HEK293 (cell line): ENCODE measurements around the gene ITIH3.

Source experiments
- CTCF ChIA-PET: fragments of 350-600 bp; formaldehyde crosslinking; extraction: SDS; loops from one replicate; lab custom pipeline; 2021; ENCODE audit warnings: antibody characterized with exemption; lab: Yijun Ruan, JAX
- POLR2A ChIA-PET: fragments of 300-600 bp; formaldehyde crosslinking; extraction: SDS; loops from one replicate; lab custom pipeline; 2020; ENCODE audit warnings: antibody characterized with exemption, inconsistent platforms; lab: Yijun Ruan, JAX
- H3K27ac ChIP-seq: fragments of 200-500 bp; sonication (Bioruptor generic); 2 replicates; pipeline ENCODE4 v1.5.1; 2014; ENCODE audit warnings: low read depth, low read length, control low read depth, inconsistent platforms; ENCODE audit errors: extremely low read depth
- H3K36me3 ChIP-seq, 2 experiments: fragments of 200-500 bp in 1 of 2; sonication (Bioruptor generic) in 1 of 2; 1 replicate in 1 of 2; 2 replicates in 1 of 2; pipeline ENCODE4 v1.5.1; 2014 to 2017; ENCODE audit warnings: inconsistent platforms in 2 of 2, low read length in 2 of 2; ENCODE audit not compliant: control insufficient read depth in 2 of 2, insufficient read depth in 1 of 2
- H3K4me1 ChIP-seq: fragments of 200-500 bp; sonication (Bioruptor generic); 2 replicates; pipeline ENCODE4 v1.5.1; 2014; ENCODE audit warnings: mild to moderate bottlenecking, low read length, inconsistent platforms; ENCODE audit not compliant: control insufficient read depth, insufficient read depth
- H3K4me3 ChIP-seq: 2 replicates; pipeline ENCODE4 v1.5.1; 2011; ENCODE audit warnings: low read depth, mild to moderate bottlenecking, control low read depth, low read length, moderate library complexity
- H3K9me3 ChIP-seq: fragments of 200-500 bp; sonication (Bioruptor generic); 2 replicates; pipeline ENCODE4 v1.5.1; 2014; ENCODE audit warnings: low read depth, low read length, inconsistent platforms; ENCODE audit not compliant: control insufficient read depth, insufficient read depth
- BCL11A ChIP-seq: fragments of 450-650 bp; formaldehyde crosslinking; IDR thresholded peaks from 2 replicates; pipeline ENCODE4 v1.5.1; 2016; ENCODE audit warnings: low read depth, missing biosample characterization, missing genetic modification characterization
- HOXA7 ChIP-seq: sonication (generic); formaldehyde crosslinking; IDR thresholded peaks from 2 replicates; pipeline ENCODE4 v1.8.1; 2022; ENCODE audit warnings: missing genetic modification reagents, borderline replicate concordance
- KLF9 ChIP-seq: fragments of 450-650 bp; formaldehyde crosslinking; IDR thresholded peaks from 2 replicates; pipeline ENCODE4 v1.5.1; 2016; ENCODE audit warnings: missing biosample characterization, missing genetic modification characterization, low read depth
- TRIM28 ChIP-seq: IDR thresholded peaks from 2 replicates; pipeline ENCODE4 v1.6.1; 2011; ENCODE audit warnings: low read length, control low read depth, borderline replicate concordance
- ZBTB8A ChIP-seq: fragments of 450-650 bp; formaldehyde crosslinking; IDR thresholded peaks from 2 replicates; pipeline ENCODE4 v1.5.1; 2016; ENCODE audit warnings: missing biosample characterization, missing genetic modification characterization
- ZIC2 ChIP-seq: fragments of 450-650 bp; formaldehyde crosslinking; IDR thresholded peaks from 2 replicates; pipeline ENCODE4 v1.5.1; 2016; ENCODE audit warnings: missing biosample characterization, missing genetic modification characterization
- ZNF112 ChIP-seq: fragments of 450-650 bp; formaldehyde crosslinking; IDR thresholded peaks from 2 replicates; pipeline ENCODE4 v1.5.0; 2017; ENCODE audit warnings: missing biosample characterization, missing genetic modification characterization
- ZNF146 ChIP-seq: fragments of 450-650 bp; formaldehyde crosslinking; IDR thresholded peaks from 2 replicates; pipeline ENCODE4 v1.5.1; 2016; ENCODE audit warnings: missing biosample characterization, missing genetic modification characterization
- ZNF2 ChIP-seq: fragments of 450-650 bp; formaldehyde crosslinking; IDR thresholded peaks from 2 replicates; pipeline ENCODE4 v1.5.1; 2016; ENCODE audit warnings: missing biosample characterization, missing genetic modification characterization
- ZNF211 ChIP-seq: fragments of 450-650 bp; formaldehyde crosslinking; IDR thresholded peaks from 2 replicates; pipeline ENCODE4 v1.5.1; 2016; ENCODE audit warnings: low read depth, missing biosample characterization, missing genetic modification characterization
- ZNF341 ChIP-seq: fragments of 450-650 bp; formaldehyde crosslinking; IDR thresholded peaks from 2 replicates; pipeline ENCODE4; 2016; ENCODE audit warnings: low read depth, missing biosample characterization, missing genetic modification characterization
- ZNF433 ChIP-seq: fragments of 450-650 bp; formaldehyde crosslinking; IDR thresholded peaks from 2 replicates; pipeline ENCODE4 v1.5.1; 2016; ENCODE audit warnings: missing biosample characterization, missing genetic modification characterization, low read depth
- ZNF48 ChIP-seq: fragments of 450-650 bp; formaldehyde crosslinking; IDR thresholded peaks from 2 replicates; pipeline ENCODE4 v1.5.1; 2016; ENCODE audit warnings: missing biosample characterization, missing genetic modification characterization
- ZNF548 ChIP-seq: fragments of 450-650 bp; formaldehyde crosslinking; IDR thresholded peaks from 2 replicates; pipeline ENCODE4 v1.5.1; 2016; ENCODE audit warnings: missing biosample characterization, missing genetic modification characterization
- ZNF549 ChIP-seq: fragments of 450-650 bp; IDR thresholded peaks from 2 replicates; pipeline ENCODE4 v1.5.1; 2018; ENCODE audit warnings: missing biosample characterization, missing genetic modification characterization, mild to moderate bottlenecking, inconsistent platforms, moderate library complexity
- ZNF585B ChIP-seq: fragments of 450-650 bp; formaldehyde crosslinking; IDR thresholded peaks from 2 replicates; pipeline ENCODE4 v1.5.1; 2016; ENCODE audit warnings: missing biosample characterization, missing genetic modification characterization
- ZNF600 ChIP-seq: fragments of 450-650 bp; formaldehyde crosslinking; IDR thresholded peaks from 2 replicates; pipeline ENCODE4 v1.5.1; 2016; ENCODE audit warnings: missing biosample characterization, missing genetic modification characterization
- ZNF670 ChIP-seq: fragments of 450-650 bp; formaldehyde crosslinking; IDR thresholded peaks from 2 replicates; pipeline ENCODE4 v1.5.1; 2016; ENCODE audit warnings: missing biosample characterization, missing genetic modification characterization, low read depth
- TF ChIP-seq, protein P1 (sequence below): fragments of 450-650 bp; formaldehyde crosslinking; IDR thresholded peaks from 2 replicates; pipeline ENCODE4 v1.5.1; 2016; ENCODE audit warnings: missing biosample characterization, missing genetic modification characterization
- TF ChIP-seq, protein P2 (sequence below): fragments of 450-650 bp; formaldehyde crosslinking; IDR thresholded peaks from 2 replicates; pipeline ENCODE4 v1.5.1; 2016; ENCODE audit warnings: missing biosample characterization, missing genetic modification characterization
- TF ChIP-seq, protein P3 (sequence below): IDR thresholded peaks from 2 replicates; pipeline ENCODE4 v1.6.1; 2011; ENCODE audit warnings: mild to moderate bottlenecking, low read depth, low read length, borderline replicate concordance
- TF ChIP-seq, protein P4 (sequence below): fragments of 450-650 bp; formaldehyde crosslinking; IDR thresholded peaks from 2 replicates; pipeline ENCODE4 v1.5.1; 2017; ENCODE audit warnings: missing biosample characterization, missing genetic modification characterization

Gene ITIH3

DNA sequence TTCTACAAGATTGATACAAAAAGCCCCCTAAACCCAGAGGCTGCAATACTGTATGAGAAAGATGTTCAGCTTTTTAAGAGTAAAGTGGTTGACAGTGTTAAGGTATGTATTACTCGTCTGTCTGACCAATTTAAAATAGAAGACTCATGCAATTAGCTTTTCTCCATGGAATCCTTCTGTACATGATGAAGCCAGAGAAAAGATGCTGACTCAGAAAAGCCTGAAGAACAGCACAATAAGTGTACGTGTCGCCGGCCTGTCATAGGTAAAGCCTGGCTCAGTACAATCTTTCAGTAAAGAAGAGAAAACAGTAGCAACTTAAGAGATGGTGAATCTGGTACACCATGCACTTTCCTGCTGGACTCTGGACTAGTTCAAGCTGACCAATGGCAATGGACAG lies 40.2 kb upstream of the ITIH3 start (continued):
- TF ChIP-seq, protein P1, sequence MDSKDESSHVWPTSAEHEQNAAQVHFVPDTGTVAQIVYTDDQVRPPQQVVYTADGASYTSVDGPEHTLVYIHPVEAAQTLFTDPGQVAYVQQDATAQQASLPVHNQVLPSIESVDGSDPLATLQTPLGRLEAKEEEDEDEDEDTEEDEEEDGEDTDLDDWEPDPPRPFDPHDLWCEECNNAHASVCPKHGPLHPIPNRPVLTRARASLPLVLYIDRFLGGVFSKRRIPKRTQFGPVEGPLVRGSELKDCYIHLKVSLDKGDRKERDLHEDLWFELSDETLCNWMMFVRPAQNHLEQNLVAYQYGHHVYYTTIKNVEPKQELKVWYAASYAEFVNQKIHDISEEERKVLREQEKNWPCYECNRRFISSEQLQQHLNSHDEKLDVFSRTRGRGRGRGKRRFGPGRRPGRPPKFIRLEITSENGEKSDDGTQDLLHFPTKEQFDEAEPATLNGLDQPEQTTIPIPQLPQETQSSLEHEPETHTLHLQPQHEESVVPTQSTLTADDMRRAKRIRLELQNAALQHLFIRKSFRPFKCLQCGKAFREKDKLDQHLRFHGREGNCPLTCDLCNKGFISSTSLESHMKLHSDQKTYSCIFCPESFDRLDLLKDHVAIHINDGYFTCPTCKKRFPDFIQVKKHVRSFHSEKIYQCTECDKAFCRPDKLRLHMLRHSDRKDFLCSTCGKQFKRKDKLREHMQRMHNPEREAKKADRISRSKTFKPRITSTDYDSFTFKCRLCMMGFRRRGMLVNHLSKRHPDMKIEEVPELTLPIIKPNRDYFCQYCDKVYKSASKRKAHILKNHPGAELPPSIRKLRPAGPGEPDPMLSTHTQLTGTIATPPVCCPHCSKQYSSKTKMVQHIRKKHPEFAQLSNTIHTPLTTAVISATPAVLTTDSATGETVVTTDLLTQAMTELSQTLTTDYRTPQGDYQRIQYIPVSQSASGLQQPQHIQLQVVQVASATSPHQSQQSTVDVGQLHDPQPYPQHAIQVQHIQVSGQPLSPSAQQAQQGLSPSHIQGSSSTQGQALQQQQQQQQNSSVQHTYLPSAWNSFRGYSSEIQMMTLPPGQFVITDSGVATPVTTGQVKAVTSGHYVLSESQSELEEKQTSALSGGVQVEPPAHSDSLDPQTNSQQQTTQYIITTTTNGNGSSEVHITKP (tag by site-specific recombination), result no peak
- TF ChIP-seq HOXA7 (CRISPR knock-in tag) (no peak), ZBTB8A (tag by site-specific recombination) (no peak), KLF9 (tag by site-specific recombination) (no peak), BCL11A (tag by site-specific recombination) (no peak), ZNF585B (tag by site-specific recombination) (no peak), ZNF112 (no peak), ZNF433 (tag by site-specific recombination) (no peak), ZNF600 (tag by site-specific recombination) (no peak), TRIM28 (no peak), ZNF48 (tag by site-specific recombination) (no peak), ZNF146 (tag by site-specific recombination) (no peak)
- TF ChIP-seq, protein P2, sequence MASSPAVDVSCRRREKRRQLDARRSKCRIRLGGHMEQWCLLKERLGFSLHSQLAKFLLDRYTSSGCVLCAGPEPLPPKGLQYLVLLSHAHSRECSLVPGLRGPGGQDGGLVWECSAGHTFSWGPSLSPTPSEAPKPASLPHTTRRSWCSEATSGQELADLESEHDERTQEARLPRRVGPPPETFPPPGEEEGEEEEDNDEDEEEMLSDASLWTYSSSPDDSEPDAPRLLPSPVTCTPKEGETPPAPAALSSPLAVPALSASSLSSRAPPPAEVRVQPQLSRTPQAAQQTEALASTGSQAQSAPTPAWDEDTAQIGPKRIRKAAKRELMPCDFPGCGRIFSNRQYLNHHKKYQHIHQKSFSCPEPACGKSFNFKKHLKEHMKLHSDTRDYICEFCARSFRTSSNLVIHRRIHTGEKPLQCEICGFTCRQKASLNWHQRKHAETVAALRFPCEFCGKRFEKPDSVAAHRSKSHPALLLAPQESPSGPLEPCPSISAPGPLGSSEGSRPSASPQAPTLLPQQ (tag by site-specific recombination), result no peak
- TF ChIP-seq, protein P3, sequence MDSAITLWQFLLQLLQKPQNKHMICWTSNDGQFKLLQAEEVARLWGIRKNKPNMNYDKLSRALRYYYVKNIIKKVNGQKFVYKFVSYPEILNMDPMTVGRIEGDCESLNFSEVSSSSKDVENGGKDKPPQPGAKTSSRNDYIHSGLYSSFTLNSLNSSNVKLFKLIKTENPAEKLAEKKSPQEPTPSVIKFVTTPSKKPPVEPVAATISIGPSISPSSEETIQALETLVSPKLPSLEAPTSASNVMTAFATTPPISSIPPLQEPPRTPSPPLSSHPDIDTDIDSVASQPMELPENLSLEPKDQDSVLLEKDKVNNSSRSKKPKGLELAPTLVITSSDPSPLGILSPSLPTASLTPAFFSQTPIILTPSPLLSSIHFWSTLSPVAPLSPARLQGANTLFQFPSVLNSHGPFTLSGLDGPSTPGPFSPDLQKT, result no peak

DNA sequence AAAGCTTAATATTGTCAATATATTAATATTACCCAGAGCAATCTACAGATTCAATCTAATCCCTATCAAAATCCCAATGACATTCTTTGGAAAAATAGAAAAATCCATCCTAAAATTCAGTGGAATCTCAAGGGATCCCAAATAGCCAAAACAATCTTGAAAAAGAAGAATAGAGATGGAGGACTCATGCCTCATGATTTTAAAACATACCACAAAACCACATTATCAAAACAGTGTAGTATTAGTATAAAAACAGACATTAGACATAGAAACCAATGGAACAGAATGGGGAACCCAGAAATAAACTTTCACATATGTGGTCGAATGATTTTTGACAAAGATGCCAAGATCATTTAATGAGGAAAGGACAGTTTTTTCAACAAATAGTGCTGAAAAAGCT lies 38.5 kb upstream of the ITIH3 start:
- POLR2A ChIA-PET, result no interaction called here
- no peak overlapping the region for H3K27ac ChIP-seq
- no peaks in the 10 kb centered on the region for H3K9me3 ChIP-seq
- H3K4me1 ChIP-seq, result no peaks in the 10 kb centered on the region
- H3K4me3 ChIP-seq, result no peak overlapping the region
- CTCF ChIA-PET, result interaction anchor here (0.6 kb wide), 2 partner anchors 42 to 231 kb away, joined by 3 read pairs; no protein-coding TSS in a partner anchor
- no peak for TF ChIP-seq ZNF548
- TF ChIP-seq, protein P4, sequence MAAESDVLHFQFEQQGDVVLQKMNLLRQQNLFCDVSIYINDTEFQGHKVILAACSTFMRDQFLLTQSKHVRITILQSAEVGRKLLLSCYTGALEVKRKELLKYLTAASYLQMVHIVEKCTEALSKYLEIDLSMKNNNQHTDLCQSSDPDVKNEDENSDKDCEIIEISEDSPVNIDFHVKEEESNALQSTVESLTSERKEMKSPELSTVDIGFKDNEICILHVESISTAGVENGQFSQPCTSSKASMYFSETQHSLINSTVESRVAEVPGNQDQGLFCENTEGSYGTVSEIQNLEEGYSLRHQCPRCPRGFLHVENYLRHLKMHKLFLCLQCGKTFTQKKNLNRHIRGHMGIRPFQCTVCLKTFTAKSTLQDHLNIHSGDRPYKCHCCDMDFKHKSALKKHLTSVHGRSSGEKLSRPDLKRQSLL (tag by site-specific recombination), result no peak
- TF ChIP-seq ZNF211 (tag by site-specific recombination), result no peak
- TF ChIP-seq ZNF341 (tag by site-specific recombination), result no peak
- TF ChIP-seq ZNF2 (tag by site-specific recombination), result no peak
- no peak for TF ChIP-seq ZIC2 (tag by site-specific recombination)
- no peak for TF ChIP-seq ZNF549 (tag by site-specific recombination)
- no peak for TF ChIP-seq ZNF670 (tag by site-specific recombination)
- TF ChIP-seq, all 188 proteins: peak for 0
- H3K36me3 ChIP-seq, result peaks cover 26 to 89% of the 10 kb centered on the region in 2 experiments
